ENCODE data around the gene NTPCR.

DNA sequence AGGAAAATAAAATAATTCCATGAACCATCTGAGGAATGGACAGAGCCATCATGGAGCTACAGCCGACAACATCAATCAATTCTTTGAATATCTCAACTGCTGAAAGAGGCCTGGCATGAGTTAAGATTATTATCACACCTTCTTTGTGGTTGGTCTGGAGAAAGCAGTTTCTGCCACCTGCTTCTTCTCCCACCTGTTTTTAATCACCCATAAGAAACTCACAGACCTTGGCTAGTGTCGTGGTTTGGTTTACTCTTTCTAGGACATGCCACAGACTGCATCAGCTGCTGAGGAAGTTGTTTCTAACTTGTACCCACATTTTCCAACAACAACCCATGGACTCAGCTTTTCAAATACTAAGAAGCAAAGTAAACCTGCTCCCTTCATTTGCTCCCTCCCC is 65.6 kb downstream of the NTPCR start:
- TF ChIP-seq POLR2A (IDR thresholded peaks at IDR 0.05): no peak
- TF ChIP-seq, protein P1, sequence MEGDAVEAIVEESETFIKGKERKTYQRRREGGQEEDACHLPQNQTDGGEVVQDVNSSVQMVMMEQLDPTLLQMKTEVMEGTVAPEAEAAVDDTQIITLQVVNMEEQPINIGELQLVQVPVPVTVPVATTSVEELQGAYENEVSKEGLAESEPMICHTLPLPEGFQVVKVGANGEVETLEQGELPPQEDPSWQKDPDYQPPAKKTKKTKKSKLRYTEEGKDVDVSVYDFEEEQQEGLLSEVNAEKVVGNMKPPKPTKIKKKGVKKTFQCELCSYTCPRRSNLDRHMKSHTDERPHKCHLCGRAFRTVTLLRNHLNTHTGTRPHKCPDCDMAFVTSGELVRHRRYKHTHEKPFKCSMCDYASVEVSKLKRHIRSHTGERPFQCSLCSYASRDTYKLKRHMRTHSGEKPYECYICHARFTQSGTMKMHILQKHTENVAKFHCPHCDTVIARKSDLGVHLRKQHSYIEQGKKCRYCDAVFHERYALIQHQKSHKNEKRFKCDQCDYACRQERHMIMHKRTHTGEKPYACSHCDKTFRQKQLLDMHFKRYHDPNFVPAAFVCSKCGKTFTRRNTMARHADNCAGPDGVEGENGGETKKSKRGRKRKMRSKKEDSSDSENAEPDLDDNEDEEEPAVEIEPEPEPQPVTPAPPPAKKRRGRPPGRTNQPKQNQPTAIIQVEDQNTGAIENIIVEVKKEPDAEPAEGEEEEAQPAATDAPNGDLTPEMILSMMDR (IDR thresholded peaks at IDR 0.05): no peak
